Limb (tissue), 2 donors: ENCODE results near the gene TENM4.

Experiments
- DNase-seq, 2 donors: peaks; one replicate each; pipeline ENCODE4 v3.0.0-alpha.2; 2016; ENCODE audit errors: extremely low spot score in 2 of 2

TENM4 gene

DNA sequence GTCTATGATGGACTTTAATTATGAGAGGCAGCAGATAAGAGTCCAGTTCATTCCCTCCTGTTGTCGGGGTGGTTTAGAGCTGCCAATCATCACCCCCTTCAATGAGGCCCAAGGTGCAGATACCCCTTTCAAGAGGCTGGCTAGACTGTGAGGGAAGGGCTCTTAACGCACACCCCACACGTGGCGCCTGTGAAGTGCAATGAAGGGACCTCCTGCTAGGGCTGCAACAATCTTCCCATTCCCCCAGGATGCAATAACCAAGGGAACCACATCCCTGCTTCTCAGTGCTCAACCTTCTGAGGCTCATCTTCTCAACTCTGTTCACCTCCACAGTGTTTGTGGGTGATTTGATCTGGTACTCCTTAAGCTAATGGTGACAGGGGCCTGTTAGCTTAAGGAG lies 19.0 kb downstream of the TENM4 start:
- DNase-seq: no peak

DNA sequence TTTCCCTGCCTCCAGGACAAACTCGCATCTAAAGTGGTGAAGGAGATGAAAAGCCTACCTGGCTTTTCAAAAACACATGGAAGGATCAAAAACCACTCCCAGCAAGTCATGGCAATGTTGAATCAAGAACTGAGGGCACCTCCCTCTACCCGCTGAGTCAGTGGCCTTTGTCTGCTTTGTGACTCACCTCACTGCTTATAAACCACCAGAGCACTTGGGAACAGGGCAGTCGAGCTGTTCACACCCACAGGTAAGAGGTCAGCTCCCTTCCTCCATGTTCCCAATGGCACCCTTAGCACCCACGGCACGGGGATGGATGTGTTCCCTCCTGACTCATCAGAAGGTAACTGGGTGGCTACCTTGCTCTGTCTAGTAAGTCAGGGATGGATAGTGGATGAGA lies 21.7 kb downstream of the TENM4 start:
- no peak for DNase-seq

DNA sequence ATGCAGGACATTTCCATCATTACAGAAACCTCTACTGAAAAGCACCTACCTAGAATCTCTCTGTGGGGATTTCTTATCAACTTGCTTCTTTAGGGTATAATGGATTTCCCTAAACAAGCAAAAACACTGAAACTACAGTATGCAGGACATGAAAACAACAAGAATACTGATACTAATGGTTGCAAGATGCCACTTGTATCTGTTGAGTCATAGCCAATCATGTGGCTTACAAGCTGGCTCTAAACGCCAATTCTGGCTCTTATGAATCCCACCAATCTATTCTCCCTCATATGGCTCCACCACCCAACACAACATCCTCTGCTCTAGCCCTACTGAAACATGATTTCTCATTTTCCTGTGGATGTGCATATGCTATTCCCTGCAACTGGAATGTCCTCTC lies 22.6 kb downstream of the TENM4 start:
- DNase-seq: no peak

DNA sequence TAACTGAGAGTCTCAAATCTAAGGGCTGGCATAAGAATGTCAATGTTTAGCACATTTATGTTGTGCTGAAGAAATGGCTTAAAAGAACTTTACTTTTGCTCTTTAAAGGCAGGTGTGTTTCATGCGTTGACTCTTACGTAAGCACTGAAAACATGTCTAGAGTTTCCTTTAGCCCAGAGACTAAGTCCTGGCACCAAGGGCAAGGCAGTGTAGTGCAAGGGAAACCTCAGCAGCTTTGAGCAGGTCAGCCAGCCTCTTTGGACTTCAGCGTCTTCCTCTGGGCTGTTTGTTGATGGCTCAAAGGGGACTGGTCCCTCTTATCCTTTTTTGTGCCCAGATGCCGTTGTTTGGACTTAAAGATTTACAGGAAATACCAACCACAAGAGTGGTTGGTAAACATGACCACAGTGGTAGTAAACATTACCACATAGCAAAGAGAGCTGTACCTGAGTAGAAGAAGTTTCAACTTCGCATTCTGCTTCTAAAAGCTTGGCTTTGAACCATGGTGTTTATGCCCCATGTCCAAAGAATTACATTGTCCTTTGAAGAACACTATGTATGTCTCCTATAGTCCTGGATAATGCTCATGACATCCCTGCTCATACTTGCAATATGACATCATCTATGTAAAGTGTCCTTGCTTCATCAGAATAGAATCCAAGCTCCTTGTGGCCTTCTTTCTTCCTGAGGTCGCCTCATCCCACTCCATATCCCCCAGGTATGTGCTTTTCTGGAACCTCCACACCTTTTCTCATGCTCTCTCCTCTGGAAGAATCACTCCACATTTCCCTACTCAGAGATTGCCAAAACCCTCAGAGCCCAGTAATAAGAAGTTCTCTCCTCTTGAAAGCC lies 23.5 kb downstream of the TENM4 start:
- no peak for DNase-seq

DNA sequence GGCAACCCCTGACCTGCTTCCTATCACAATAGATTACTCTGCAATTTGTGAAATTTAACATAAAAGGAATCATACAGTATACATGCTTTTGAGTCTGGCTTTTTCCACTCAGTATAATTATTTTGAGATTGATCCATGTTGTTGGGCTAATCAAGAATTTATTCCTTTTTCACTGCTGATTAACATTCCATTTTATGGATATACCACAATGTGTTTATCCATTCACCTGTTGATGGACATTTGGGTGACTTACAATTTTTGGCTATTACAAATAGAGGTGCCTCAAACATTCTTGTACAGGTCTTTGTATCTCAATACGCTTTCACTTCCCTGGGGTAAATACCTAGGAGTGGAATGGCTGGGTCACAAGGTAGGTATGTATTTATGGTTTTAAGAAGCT lies 24.9 kb downstream of the TENM4 start:
- DNase-seq: no peak

DNA sequence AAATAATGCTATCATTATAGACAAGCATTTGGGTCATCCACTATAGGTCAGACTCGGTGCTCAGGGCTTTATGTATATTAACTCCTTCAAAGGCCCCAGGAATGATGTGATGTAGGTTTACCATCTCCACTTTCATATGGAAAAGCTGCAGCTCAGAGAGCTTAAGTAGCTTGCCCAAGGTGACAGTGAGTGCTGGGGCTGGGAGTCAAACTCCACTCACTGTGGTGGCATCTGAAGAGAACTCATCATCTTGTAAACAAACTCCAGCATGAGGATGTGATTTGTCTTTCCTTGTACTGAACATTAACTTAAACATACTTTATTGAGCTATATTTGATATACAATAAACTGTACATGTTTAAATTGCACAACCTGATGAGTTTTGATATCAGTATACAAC lies 25.4 kb downstream of the TENM4 start:
- DNase-seq: no peak

DNA sequence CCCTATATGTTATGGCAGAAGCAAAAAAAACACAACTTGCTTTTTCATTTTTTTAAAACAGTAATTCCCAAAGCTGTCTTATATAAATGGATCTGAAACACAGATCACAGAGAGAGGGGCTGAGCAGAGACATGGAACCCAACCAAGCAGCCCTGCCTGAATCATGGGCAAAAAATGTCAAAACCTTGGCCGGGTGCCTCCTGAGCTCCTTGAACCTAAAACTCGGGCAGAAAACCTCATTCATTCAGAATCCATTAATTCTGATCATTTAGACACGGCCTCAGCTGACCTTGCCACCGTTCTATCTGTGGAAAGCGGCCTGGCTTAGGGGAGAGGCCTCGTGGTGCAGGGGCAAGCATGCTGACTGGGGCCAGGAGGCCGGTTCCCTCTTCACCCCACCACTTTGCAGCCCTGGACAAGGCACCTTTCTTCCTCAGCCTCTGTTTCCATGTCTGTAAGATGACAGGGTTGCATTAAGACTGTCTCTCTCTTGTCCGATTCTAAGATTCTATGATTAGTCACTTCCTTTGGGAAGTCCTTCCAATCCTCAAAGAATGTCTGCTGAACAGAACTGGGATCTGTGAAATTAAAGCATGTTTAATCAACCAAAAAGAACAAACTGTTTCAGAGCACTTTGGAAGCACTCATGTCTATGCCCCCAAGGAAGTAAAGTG lies 26.0 kb downstream of the TENM4 start:
- peak in 1 of 2 donors; percentile 34 for DNase-seq

DNA sequence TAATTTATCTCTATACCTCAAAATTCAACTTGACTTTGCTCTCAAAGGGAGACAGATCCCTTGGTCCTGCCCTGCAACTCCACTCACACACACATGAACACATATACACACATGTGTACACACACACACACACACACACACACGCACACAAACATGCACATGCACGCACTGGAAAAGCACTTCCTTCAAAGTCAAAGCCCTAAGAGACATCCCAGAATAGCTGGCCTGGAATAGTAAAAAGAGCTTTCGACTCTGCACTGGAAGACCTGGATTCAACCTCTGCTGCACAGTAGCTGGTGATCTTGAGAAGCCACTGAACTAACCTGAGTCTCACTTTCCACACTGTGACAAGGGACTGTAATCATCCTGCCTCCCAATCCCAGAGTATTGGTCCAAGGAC lies 26.8 kb downstream of the TENM4 start:
- no peak for DNase-seq

DNA sequence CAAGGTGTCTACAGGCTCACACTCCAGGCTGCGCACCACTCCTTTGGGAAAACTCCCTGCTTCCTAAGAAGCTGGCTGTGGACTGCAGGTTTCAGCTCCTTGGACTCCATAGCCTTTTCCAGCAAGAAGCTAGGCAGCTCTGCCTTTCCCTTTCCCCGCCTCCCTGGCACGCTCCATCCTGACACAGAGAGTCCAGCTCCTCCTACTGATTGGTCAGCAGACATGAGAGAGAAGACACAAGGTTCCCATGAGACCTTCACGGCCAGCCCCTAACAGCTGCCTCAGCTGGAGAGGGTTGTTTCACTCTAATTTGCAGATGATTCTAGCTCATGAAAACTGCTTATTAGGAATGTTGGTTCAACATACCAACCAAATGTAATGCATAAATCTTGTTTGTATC lies 27.6 kb downstream of the TENM4 start:
- peak; percentile 77 to 89 for DNase-seq

DNA sequence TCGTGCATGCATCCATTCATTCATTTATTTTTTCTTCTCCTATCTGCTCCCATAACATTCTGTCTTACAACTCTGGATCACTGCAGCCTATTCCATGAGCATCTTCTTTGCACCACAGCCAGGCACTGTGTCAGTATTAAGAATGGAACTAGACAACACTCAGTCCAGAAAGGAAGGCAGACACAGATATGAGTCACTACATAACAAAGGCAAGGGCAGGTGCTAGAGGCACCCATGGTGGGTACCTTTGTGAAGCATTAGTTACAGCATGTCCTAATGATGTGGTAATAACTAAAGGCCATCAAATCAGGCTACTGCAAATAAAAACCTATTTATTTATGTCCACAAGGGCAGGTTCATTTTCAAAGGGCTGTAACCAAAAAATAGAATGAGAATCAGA lies 28.1 kb downstream of the TENM4 start:
- DNase-seq: no peak

DNA sequence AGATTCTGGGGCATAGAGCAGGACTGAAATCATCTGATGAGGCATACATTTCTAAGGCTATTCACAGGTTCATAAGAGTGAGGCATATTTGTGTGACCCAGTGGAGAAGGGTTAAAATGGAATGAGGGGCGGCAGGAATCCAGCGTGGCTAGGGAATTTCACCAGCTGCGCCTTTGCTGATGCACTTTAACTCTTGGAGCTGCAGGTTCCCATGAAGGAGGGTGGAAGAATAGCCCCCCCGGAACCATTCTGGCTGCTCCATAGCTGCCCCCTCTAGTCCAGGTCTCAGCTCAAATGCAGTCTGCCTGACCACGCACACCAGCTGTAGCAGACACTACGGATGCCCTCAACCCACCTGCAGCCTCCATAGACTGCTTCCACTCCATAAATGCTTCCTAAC lies 31.5 kb downstream of the TENM4 start:
- no peak for DNase-seq

DNA sequence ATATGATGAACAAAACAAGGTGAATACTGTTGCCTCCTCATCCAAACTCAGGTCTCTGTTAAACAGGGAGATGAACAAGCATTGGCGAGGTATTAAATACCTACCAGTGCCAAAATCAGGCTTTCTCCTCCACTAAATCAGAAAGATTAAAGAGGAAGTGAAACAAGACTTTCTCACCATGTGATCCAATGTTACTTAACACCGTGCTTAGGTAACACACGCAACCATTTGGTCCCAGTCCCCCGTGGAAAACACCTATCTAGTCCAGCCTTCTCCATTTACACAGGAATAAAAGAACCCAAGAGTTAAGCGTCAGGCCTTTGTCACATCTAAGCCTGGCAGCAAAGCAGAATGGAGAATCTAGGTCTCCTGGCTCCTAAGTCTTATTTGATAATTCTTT lies 34.5 kb downstream of the TENM4 start:
- no peak for DNase-seq

DNA sequence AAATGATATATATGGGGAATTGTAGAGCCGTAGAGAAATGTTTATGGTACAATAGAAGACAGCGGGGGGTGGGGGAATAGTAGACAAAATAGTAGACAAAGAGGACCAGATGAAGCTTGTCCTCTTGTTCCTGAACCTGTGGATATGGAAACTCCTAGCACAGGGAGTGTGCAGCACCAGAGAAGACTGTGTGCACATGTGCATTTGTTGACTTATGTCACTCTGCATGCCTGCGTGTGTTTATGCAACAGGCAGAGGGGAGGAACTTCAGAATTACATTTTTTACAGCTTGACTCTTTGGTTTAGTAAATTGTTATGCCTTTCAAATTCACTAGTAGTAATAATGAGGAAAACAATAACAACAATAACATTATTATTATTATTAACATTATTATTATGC lies 36.0 kb downstream of the TENM4 start:
- DNase-seq: no peak

DNA sequence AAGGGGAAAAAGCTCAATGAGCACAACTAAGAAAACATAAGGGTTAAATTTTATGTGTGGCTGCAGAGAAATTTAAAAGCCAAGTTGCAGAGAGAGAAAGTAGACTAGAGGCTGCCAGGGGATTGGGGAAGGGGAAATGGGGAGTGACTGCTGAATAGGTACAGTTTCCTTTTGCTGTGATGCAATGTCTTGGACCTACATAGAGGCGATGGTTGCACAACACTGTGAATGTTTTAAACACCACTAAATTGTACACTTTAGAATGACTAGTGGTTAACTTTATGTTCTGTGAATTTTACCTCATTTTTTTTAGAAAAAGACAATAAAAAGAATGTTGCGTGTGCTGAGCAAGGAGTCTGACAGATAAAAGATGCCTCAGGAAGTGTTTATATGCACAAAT lies 36.5 kb downstream of the TENM4 start:
- DNase-seq: no peak

DNA sequence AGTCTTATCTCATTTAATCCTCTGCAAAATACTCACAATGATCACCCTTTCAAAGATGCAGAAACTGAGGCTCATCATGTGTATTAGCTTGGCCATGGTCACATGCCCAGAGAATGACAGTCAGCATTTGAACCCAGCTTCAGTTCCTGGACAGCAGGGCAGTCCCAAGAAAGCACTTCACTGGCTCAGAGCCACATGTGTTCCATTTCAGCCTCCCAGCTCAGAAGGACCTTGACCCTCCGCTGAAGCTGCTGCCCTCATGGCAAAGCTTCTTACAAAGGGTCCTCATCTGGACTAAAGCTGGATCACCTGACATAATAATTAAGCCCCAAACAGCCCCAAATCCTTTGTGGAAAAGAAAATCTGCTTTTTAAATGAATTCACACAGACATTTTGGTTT lies 37.0 kb downstream of the TENM4 start:
- no peak for DNase-seq

DNA sequence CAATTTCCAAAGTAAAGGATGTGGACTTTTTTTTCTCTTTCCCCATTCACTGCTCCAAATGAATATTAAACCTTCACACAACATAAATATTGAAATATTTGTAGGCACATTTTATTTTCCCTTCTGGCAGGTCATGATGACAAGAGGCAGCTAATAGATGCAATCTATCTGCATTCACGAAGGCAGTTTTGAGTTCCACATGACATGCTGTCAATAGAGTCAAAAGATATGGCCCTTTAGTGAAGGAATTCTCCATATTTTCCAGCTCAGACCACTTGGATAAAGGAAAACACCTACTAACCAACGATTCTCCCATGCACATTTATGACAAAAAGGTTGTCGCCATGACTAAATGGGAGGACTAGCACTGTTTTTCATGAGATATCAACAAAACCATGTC lies 37.9 kb downstream of the TENM4 start:
- DNase-seq: no peak

DNA sequence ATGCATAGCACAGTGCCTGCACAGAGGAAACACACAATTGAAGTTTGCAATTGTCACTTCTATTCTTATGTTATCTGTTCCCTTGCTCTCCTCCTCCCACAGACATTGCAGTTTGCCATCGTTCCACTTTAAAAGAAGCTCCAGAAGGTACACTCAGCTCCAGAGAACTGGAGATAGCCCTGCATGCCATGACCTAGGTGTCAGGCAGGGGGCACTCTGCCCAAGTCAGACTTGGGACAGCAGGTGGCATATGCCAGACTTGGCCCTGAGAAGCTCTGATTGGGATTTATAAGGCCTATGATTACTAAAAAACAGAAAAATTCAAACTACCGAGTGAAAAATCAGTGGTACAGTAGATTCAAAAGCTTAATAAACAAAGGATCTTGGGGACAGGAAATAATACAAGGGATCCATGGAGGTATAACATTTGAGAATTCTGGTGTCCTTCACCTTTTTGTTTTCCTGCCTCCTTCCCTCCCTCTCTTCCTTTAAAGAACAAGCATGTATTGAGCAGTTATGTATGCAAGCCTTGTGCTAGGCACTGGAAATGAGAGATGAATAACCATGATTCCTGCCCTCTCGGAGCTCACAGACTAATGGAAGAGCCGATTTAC lies 40.0 kb downstream of the TENM4 start:
- no peak for DNase-seq

DNA sequence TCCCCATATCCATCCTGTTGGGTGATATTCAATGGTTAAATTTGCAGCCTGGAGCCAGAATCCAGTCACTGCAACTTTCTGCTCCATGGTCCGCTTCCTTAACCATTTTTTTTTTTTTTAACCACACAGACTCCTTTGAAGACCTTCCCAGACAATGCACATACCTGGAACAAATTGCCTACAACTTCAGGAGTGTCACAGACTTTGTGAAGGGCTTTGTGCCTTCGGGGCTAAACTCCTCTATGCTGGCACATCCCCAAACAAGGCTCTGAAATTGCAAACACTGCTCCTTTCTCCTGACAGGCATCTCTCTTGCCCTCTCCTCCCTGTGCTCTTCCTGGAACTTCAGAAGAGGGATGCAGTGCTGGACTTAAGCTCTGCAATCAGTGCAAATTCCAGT lies 40.6 kb downstream of the TENM4 start:
- DNase-seq: no peak

DNA sequence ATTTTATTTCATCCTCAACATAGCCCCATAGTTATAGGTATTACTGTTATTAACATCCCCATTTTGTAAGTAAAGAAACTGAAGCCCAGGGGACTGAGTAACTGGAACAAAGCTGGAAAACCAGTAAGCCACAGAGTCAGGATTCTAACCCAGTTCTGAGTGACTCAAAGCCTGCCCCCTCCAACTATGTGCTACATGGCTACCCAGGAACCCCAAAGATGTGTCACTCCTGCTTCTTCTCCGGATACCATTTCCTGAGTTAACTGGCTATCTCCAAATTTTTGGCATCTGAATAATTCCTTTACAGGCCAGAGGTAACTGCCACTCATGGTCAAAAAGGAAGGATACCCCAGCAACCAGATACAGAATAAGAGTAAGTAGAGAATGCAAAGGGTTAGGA lies 43.6 kb downstream of the TENM4 start:
- DNase-seq: no peak

DNA sequence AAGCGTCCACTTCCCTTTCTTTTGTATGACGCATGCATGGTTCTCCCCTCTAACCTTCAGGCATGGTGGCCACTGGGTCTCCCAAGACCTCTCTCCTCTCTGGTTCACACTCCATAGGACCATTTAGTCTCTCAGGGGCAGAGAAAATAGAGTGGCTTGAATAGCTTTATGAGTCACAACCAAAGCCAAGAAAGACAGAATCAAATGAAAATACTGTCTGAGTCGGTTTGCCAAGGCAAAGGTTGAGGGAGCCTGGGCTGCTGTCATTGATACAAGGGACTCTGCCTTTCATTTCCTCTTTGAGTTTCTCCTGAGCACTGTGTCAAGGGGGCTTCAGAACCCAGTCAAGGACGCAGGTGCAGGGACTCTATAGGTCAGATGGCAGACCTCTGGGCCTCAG lies 44.2 kb downstream of the TENM4 start:
- no peak for DNase-seq

DNA sequence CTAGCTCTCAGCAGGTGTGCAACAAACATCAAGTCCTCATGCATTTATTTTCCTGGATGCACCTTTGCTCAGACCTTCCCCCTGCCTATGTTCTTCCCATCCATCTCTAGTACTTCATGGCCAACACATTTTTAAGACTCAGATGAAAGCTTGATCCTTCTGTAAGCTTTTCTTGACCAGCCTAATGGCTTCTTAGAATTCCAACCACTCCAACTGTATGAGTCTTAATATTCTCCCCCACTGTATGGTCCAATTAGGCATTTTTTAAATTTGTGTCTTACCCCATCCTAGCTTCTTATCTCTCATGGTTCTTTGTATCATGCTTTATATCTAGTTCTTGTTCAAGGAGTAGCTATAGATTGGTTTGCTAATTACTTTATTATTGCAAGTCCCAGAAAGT lies 44.8 kb downstream of the TENM4 start:
- no peak for DNase-seq

DNA sequence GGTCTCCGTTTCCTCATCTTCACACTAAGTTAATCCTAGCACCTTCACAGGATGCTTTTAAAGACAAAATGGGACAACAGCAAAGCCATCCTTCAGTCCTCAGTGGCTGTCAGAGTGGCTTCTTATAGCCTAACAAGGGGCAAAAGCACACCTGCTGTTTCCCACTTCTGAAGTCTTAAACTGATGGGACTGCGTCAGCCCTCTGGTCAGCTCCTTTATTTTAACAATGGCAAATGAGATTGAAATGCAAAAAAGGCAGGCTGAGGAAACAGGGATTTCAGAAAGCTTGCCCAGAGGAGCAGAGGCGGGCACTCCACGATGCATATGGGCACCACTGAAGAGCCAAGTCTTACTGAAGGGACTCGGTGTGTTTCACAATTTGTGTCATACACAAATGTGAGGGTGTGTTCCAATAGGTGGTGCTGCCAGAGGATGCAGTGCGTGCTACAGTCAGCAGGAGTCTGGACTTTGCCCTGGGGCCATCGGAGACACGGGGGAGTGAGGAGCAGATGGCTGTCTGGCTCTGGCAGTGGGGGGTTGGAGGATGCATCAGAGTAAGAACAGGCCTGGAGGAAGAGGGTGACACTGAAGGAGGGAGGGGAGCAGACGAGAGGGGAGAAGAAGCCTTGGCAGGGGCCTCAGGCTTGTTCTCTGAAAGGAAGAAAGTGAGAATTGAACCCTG lies 47.3 kb downstream of the TENM4 start:
- peak in 1 of 2 donors; percentile 44 for DNase-seq
